ENCODE measurements around the gene SH3PXD2B. TPM values are rescaled to one million over a fixed set of nuclear protein-coding genes. Genes with fewer than 3 reads are reported as not detected.
A peak's percentile ranks its signal among the peaks of the same experiment; 100 is the strongest.
"Not testable (repeated sequence)": the region's sequence is repeated elsewhere in the genome, so short reads cannot be mapped to it uniquely, and the experiment has no call there.

SH3PXD2B gene
- total and polyA plus RNA-seq, 2 of the 13 experiments (the other 11 are each of a cell fraction or from before 2014, with no cell fraction given), result 3.4 to 4.6 TPM

DNA sequence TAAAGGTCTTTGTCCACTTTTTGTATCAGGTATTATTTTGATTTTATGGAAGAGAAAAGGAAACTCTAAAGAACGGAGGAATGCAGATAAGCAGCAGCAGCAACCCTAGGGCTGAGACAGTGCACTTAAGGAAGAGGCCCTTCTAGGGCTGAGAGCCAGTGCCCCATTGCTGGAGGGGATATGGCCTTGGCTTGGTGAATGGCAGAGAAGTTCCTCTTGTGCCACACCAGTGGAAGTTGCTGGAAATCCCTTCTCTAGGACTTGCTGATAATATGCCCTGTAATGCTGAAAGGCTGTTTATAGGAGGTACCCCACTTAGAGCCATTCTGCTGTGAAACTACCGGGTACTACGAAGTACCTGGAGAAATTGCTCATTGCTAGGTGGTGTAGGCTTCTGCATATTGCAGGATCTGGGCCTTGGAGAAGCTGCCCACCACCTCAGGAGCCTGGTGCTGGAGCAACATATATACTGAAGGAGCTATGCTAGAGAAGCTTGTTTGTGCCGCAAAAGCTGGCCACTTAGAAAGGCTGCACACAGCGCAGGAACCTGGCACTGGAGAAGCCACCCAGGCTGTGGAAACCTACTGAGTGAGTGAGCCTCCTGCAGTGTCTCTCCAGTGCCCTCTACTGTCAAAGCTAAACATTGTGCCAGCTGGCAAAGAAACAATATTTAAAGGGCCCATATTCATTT, 161.1 kb downstream of the SH3PXD2B start (continued):
- 0 out of 2 replicates have a peak, but pooled peaks have one; percentile 52 for TF ChIP-seq SIN3B (IDR thresholded peaks at IDR 0.05; ENCODE audit: low read length)
- TF ChIP-seq ZNF543 (CRISPR knock-in tag; IDR thresholded peaks at IDR 0.05), result no peak
- peak; percentile 59 for TF ChIP-seq GATAD2A (CRISPR knock-in tag; IDR thresholded peaks at IDR 0.05)
- TF ChIP-seq SNRNP70 (IDR thresholded peaks at IDR 0.05; ENCODE audit: low read depth, low read length), result no peak
- no peak for TF ChIP-seq ZNF75D (CRISPR knock-in tag; IDR thresholded peaks at IDR 0.05; ENCODE audit: borderline replicate concordance)
- TF ChIP-seq HDAC2 (CRISPR knock-in tag; IDR thresholded peaks at IDR 0.05), result peak; percentile 18; the same call in 1 of the 2 replicates
- 0 out of 2 replicates have a peak, but pooled peaks have one; percentile 32 for TF ChIP-seq ZNF274 (CRISPR knock-in tag; IDR thresholded peaks at IDR 0.05)
- TF ChIP-seq ZKSCAN5 (CRISPR knock-in tag; IDR thresholded peaks at IDR 0.05), result no peak
- 0 out of 2 replicates have a peak, but pooled peaks have one; percentile 27 for TF ChIP-seq ZNF430 (CRISPR knock-in tag; IDR thresholded peaks at IDR 0.05)
- TF ChIP-seq CBFB (CRISPR knock-in tag; IDR thresholded peaks at IDR 0.05), result no peak
- TF ChIP-seq LCORL (IDR thresholded peaks at IDR 0.05), result no peak
- peak; percentile 23; the same call in 1 of the 2 replicates for TF ChIP-seq LCORL (CRISPR knock-in tag; IDR thresholded peaks at IDR 0.05)
- no peak for TF ChIP-seq AGO1 (IDR thresholded peaks at IDR 0.05; ENCODE audit: low read depth, low read length, poor library complexity, severe bottlenecking)

- FAIRE-seq, POLR2A ChIA-PET: not testable (repeated sequence)
Observed at GRCh38 chr5:172291837-172292236, 162.5 kb downstream of the SH3PXD2B start.

More at GRCh38 chr5:172291837-172292236, 162.5 kb downstream of the SH3PXD2B start:
- H3K9me3 ChIP-seq (ENCODE audit: low read length); H3K27me3 ChIP-seq (ENCODE audit: control insufficient read depth in 1 of 2, insufficient read depth in 2 of 2, low read length in 2 of 2); H3K4me3 ChIP-seq (replicated peaks in 1 of 3; ENCODE audit: insufficient read depth in 1 of 3, low read depth in 2 of 3, low read length in 3 of 3); DNase-seq (ENCODE audit: low spot score); H3K36me3 ChIP-seq (replicated peaks in 1 of 2; ENCODE audit: control insufficient read depth in 1 of 2, insufficient read depth in 2 of 2, low read length in 2 of 2); H3K9ac ChIP-seq (ENCODE audit: insufficient read depth, low read depth, low read length); H3K27ac ChIP-seq (ENCODE audit: extremely low read length, insufficient read depth, low read length); H4K20me1 ChIP-seq (ENCODE audit: insufficient read depth, low read length); H3K4me2 ChIP-seq (ENCODE audit: low read depth, low read length); BruUV-seq (replicated peaks); ATAC-seq; H3K79me2 ChIP-seq (ENCODE audit: insufficient read depth, low read length); H2AFZ ChIP-seq (ENCODE audit: low read length); in situ Hi-C loops (cut with HindIII; ENCODE audit: extremely low pct_ligation_motif_present, low pct_unique_long_range_greater_than_20kb); CTCF ChIA-PET (ENCODE audit: low intra/inter-chr PET ratio, low total read pairs): not testable (repeated sequence)
- 61% methylated on average over 5 of the region's 5 CpGs for WGBS (ENCODE audit: low lambda C conversion rate)
- intact Hi-C loops (cut with micrococcal nuclease; ENCODE audit: unreplicated experiment), result loop anchor here (5.0 kb wide), 1 partner anchor 160 kb away; the partner anchor contains the start of gene SH3PXD2B
- H3K4me1 ChIP-seq (ENCODE audit: insufficient read depth, low read length), result peaks cover 32% of the 10 kb centered on the region
- TF ChIP-seq ZNF263 (CRISPR knock-in tag; IDR thresholded peaks at IDR 0.05), result peak; percentile 78
